Activated naive CD8-positive, alpha-beta T cell treated with anti-CD3 and anti-CD28 coated beads, Interleukin-2, amount 10 ng/mL, durations not matched to agents 7 days and 5 days (primary cell): ENCODE results near the gene ANKRD10. TPM values are rescaled to one million over a fixed set of nuclear protein-coding genes. Genes with fewer than 3 reads are reported as not detected.
"Not testable (repeated sequence)": the region's sequence is repeated elsewhere in the genome, so short reads cannot be mapped to it uniquely, and the experiment has no call there.

ENCODE experiments used
- ATAC-seq: fragments of 150-1000 bp; cut with Tn5 transposase; one replicate; pipeline ENCODE4 v1.10.0; 2021; ENCODE audit warnings: low read depth, moderate library complexity
- POLR2A ChIA-PET: fragments of 350-600 bp; sonication (Branson Sonifier 250); formaldehyde crosslinking; loops from one replicate; lab custom pipeline; 2021; ENCODE audit warnings: antibody characterized with exemption; lab: Charles Lee
- DNase-seq: peaks from one replicate; pipeline ENCODE4 v3.0.0; 2021
- H3K27ac Mint-ChIP-seq: one replicate; pipeline ENCODE4 v1.8.0; 2022; ENCODE audit warnings: mild to moderate bottlenecking, mixed read lengths
- H3K27me3 Mint-ChIP-seq: one replicate; pipeline ENCODE4 v1.8.0; 2022; ENCODE audit warnings: mild to moderate bottlenecking, moderate library complexity, mixed read lengths
- H3K36me3 Mint-ChIP-seq: one replicate; pipeline ENCODE4 v1.8.0; 2021; ENCODE audit warnings: mild to moderate bottlenecking, mixed read lengths
- H3K4me1 Mint-ChIP-seq: one replicate; pipeline ENCODE4 v1.8.0; 2021; ENCODE audit warnings: mixed read lengths
- H3K4me3 Mint-ChIP-seq: one replicate; pipeline ENCODE4 v1.8.0; 2022; ENCODE audit warnings: mild to moderate bottlenecking, moderate library complexity, mixed read lengths
- H3K9me3 Mint-ChIP-seq: one replicate; pipeline ENCODE4 v1.8.0; 2021; ENCODE audit warnings: mixed read lengths
- total RNA-seq, 2 experiments: library from RNA; stranded (reverse); gene quantifications; one replicate each; pipeline ENCODE4 v1.2.3, GENCODE V29; 2021

The ANKRD10 gene
- total RNA-seq, 2 experiments from 2014 or later = 117 to 119 TPM

- no peaks in the 10 kb centered on the region for H3K36me3 Mint-ChIP-seq
- no peak for ATAC-seq
- H3K27me3 Mint-ChIP-seq = no peaks in the 10 kb centered on the region
- H3K27ac Mint-ChIP-seq = no peak overlapping the region
- no peak for DNase-seq
- H3K4me1 Mint-ChIP-seq = no peaks in the 10 kb centered on the region
- H3K4me3 Mint-ChIP-seq = no peak overlapping the region
- no peaks in the 10 kb centered on the region for H3K9me3 Mint-ChIP-seq
- POLR2A ChIA-PET = no interaction called here
These were observed 38.5 kb upstream of the ANKRD10 start for GRCh38 chr13:110953416-110953815.

DNA sequence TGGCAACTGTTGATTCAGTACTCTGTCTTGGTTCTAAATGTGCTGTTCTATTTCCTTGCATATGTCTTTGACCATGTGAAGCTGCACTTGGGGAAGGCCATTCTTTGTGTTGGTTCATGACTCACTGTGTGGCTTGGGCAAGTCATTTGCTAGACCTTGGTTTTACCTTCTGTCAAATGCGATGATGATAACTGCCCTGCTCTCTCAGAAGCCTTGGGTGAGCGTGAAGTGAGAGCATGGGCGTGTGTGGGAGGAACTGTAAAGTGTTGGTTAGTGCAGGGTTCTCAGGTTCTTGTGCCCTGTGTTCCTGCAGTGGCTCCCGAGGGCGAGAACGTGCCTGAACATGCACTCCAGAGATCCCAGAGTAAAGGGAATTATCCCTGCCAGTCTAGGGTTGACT lies 37.3 kb upstream of the ANKRD10 start:
- DNase-seq, H3K4me3 Mint-ChIP-seq, H3K9me3 Mint-ChIP-seq, H3K4me1 Mint-ChIP-seq, H3K27me3 Mint-ChIP-seq, ATAC-seq, POLR2A ChIA-PET, H3K36me3 Mint-ChIP-seq, H3K27ac Mint-ChIP-seq: not testable (repeated sequence)

- Mint-ChIP-seq H3K9me3 (no peaks in the 10 kb centered on the region), H3K27ac (no peak overlapping the region), H3K36me3 (no peaks in the 10 kb centered on the region), H3K4me1 (no peaks in the 10 kb centered on the region), H3K27me3 (no peaks in the 10 kb centered on the region), H3K4me3 (no peak overlapping the region)
- ATAC-seq (no peak), DNase-seq (no peak)
- POLR2A ChIA-PET = no interaction called here
These were observed 36.1 kb upstream of the ANKRD10 start for GRCh38 chr13:110950819-110951570.

GRCh38 chr13:110950356-110950755 lies 35.5 kb upstream of the ANKRD10 start:
- H3K4me1 Mint-ChIP-seq = no peaks in the 10 kb centered on the region
- no peak overlapping the region for H3K4me3 Mint-ChIP-seq
- H3K27me3 Mint-ChIP-seq = no peaks in the 10 kb centered on the region
- H3K9me3 Mint-ChIP-seq = no peaks in the 10 kb centered on the region
- DNase-seq (no peak), ATAC-seq (no peak)
- H3K27ac Mint-ChIP-seq = no peak overlapping the region
- no peaks in the 10 kb centered on the region for H3K36me3 Mint-ChIP-seq
- POLR2A ChIA-PET = no interaction called here

DNA sequence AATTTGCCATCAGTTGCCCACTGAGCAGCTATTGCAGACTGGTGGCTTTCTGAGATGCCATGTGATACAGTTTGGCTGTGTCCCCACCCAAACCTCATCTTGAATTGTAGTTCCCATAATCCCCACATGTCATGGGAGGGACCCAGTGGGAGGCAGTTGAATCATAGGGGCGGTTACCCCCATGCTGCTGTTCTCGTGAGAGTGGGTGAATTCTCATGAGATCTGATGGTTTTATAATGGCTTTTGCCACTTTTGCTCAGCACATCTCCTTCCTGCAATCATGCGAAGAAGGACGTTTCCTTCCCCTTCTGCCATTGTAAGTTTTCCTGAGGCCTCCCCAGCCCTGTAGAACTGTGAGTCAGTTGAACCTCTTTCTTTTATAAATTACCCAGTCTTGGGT lies 34.8 kb upstream of the ANKRD10 start:
- DNase-seq (no peak), ATAC-seq (no peak)
- Mint-ChIP-seq H3K27ac (no peak overlapping the region), H3K27me3 (no peaks in the 10 kb centered on the region), H3K4me3 (no peak overlapping the region), H3K4me1 (peaks cover 2% of the 10 kb centered on the region), H3K9me3 (no peaks in the 10 kb centered on the region), H3K36me3 (no peaks in the 10 kb centered on the region)
- POLR2A ChIA-PET = no interaction called here

GRCh38 chr13:110949116-110949515 lies 34.2 kb upstream of the ANKRD10 start:
- Mint-ChIP-seq H3K36me3 (no peaks in the 10 kb centered on the region), H3K4me3 (no peak overlapping the region), H3K27ac (no peak overlapping the region), H3K9me3 (no peaks in the 10 kb centered on the region), H3K27me3 (no peaks in the 10 kb centered on the region), H3K4me1 (peaks cover 2% of the 10 kb centered on the region)
- ATAC-seq = no peak
- POLR2A ChIA-PET = no interaction called here
- DNase-seq = no peak

DNA sequence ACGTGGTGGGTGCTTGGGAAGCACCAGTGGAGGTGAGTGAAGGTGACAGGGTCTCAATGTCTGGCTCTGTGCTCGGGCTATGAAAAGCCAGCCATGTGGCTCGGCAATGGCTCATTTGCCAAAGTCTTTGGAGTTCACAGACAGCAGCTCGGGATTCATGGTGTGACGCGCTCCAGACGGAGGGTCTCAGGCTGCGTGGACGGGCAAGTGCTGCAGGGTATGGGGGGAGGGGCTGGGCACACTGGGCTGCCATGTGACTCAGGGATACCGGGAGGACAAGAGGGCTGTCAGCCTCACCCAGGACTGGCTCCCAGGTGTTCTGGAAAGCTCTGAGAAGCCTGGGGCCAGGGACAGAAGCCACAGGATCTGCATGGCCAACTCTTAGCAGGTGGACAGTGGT lies 32.5 kb upstream of the ANKRD10 start:
- DNase-seq, ATAC-seq, H3K4me1 Mint-ChIP-seq, POLR2A ChIA-PET, H3K27me3 Mint-ChIP-seq, H3K4me3 Mint-ChIP-seq, H3K36me3 Mint-ChIP-seq, H3K27ac Mint-ChIP-seq, H3K9me3 Mint-ChIP-seq: not testable (repeated sequence)

DNA sequence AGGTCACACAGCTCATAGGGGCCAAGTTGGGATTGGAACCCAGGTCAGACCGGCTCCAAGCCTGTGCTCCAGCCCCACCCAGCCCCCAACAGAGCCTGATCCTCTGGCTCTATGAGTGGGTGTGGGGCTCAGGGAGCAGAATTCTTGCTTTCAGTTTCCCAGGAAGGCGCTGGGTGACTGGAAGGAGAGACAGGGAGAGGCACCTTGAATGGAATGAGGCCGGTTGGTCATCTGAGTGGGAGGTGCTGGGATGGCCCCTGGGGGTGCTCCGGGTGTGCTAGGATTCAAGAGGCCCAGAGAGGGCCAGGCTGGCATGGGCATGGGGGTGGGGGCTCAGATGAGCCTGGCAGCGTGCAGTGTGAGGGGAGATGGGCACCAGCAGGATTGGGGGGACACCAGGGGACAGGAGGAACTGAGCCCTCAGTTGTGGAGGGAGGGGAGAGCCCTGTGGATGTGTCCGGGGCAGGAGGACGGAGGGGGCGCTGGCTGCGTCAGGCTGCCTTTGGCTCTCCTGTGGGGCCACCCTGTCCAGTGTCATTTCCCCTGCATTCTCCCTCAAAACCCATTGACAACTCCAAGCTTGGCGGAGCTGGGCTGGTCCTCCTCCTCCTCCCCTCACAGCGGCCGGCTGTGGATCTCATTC lies 31.2 kb upstream of the ANKRD10 start:
- no peak overlapping the region for H3K4me3 Mint-ChIP-seq
- no peak for ATAC-seq

DNA sequence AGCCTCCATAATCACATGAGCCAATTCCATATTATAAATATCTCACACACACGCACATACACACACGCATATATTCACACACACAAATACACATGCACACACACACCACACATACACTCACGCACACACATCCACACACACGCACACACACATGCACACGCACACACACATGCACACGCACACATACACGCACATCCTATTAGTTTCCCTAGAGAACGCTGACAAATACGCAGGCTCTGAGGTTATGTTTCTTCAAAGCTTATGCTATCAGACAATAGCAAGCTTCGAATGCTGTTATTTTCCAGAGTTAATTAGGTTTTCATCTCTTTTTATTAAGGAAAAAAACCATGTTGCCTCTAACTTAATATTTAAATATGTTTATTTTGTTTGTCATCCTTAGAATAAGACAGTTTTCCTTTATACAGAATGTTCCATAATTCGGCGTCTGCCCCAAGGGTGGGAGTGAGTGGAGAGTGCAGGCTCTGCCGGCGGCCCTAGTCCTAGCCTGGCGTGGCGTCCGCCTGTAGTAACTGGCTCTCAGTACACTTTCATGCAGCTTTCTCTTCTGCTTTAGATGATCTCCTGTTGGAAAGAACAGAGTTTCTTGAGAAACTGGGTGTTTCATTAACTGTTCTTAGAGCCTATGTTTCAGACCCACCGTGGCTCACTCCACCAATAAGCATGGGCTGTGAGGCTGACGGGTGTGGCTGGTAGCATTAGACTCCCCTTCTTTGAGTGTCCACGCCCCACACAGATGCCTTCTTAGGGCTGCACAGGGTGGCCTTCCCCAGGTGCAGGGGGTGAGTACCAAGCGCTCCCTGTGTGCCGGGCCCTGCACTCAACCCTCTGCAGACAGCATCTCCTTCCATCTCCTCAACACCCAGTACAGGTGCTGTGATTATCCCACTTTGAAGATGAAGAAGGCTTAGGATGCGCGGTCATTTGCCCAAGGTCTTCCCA lies 30.4 kb upstream of the ANKRD10 start:
- ATAC-seq (no peak), DNase-seq (no peak)
- Mint-ChIP-seq H3K4me1 (peaks cover 5% of the 10 kb centered on the region), H3K27ac (no peak overlapping the region), H3K27me3 (no peaks in the 10 kb centered on the region), H3K36me3 (no peaks in the 10 kb centered on the region), H3K4me3 (no peak overlapping the region), H3K9me3 (no peaks in the 10 kb centered on the region)
- POLR2A ChIA-PET = no interaction called here

More for the DNA sequence above, 31.2 kb upstream of the ANKRD10 start:
- DNase-seq = no peak
- Mint-ChIP-seq H3K9me3 (no peaks in the 10 kb centered on the region), H3K36me3 (no peaks in the 10 kb centered on the region), H3K27me3 (no peaks in the 10 kb centered on the region), H3K27ac (no peak overlapping the region), H3K4me1 (peaks cover 5% of the 10 kb centered on the region)
- POLR2A ChIA-PET = no interaction called here

- H3K9me3 Mint-ChIP-seq = no peaks in the 10 kb centered on the region
- no peaks in the 10 kb centered on the region for H3K36me3 Mint-ChIP-seq
- H3K27ac Mint-ChIP-seq = no peak overlapping the region
- DNase-seq = no peak
- no peak overlapping the region for H3K4me3 Mint-ChIP-seq
- ATAC-seq = no peak
- H3K27me3 Mint-ChIP-seq = no peaks in the 10 kb centered on the region
- H3K4me1 Mint-ChIP-seq = peaks cover 5% of the 10 kb centered on the region
- POLR2A ChIA-PET = no interaction called here
These were observed 29.5 kb upstream of the ANKRD10 start for GRCh38 chr13:110944121-110944967.

DNA sequence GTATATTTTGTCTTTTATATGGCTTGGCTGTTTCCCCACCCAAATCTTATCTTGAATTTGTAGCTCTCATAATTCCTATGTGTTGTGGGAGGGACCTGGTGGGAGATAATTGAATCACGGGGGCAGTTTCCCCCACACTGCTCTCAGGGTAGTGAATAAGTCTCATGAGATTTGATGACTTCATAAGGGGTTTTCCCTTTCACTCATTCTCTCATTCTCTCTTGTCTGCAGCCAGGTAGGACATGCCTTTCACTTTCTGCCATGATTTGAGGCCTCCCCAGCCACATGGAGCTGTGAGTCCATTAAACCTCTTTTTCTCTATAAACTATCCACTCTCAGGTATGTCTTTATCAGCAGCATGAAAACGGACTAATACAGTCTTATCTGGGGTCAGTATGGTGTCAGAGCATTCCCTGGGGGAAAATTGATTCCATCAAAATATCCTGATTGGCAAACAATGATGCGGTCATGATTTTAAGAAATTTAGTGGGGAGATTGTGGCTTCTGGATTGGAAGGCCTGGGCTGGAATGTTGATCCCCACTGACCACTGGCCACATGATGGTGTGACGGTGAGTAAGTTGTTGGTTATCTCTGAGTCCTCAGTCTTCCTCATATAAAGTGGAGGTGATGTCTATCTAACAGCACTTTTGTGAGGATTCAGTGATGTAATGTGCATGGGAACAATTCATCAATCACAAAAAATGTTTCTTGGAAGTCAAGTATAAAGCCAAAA lies 27.5 kb upstream of the ANKRD10 start:
- Mint-ChIP-seq H3K27me3 (peaks cover 3% of the 10 kb centered on the region), H3K4me1 (peaks cover 5% of the 10 kb centered on the region), H3K9me3 (peaks cover under 1% of the 10 kb centered on the region), H3K4me3 (no peak overlapping the region), H3K27ac (no peak overlapping the region), H3K36me3 (no peaks in the 10 kb centered on the region)
- ATAC-seq (no peak), DNase-seq (no peak)
- POLR2A ChIA-PET = no interaction called here

DNA sequence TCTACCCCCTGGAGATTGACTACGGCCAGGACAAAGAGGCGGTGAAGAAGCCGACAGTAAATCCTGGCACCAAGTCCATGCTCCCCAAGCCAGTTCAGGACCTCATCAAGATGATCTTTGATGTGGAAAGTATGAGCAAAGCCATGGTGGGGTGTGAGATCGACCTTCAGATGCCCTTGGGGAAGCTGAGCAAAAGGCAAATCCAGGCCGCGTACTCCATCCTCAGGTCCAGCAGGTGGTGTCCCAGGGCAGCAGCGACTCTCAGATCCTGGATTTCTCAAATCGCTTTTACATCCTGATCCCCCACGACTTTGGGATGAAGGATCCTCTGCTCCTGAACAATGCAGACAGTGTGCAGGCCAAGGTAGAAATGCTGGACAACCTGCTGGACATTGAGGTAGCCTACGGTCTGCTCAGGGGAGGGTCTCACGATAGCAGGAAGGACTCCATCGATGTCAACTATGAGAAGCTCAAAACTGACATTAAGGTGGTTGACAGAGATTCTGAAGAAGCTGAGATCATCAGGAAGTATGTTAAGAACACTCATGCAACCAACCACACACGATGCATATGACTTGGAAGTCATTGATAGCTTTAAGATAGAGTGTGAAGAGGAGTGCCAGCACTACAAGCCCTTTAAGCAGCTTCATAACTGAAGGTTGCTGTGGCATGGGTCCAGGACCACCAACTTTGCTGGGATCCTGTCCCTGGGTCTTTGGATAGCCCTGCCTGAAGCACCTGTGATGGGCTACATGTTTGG lies 24.0 kb upstream of the ANKRD10 start:
- ATAC-seq = no peak
- H3K27me3 Mint-ChIP-seq = peaks cover 3% of the 10 kb centered on the region
- no peak overlapping the region for H3K4me3 Mint-ChIP-seq

More for the DNA sequence above, 24.0 kb upstream of the ANKRD10 start:
- peaks cover 1% of the 10 kb centered on the region for H3K36me3 Mint-ChIP-seq
- H3K27ac Mint-ChIP-seq = no peak overlapping the region
- H3K4me1 Mint-ChIP-seq = peaks cover 3% of the 10 kb centered on the region
- H3K9me3 Mint-ChIP-seq = peaks cover 22% of the 10 kb centered on the region
- POLR2A ChIA-PET = no interaction called here
- no peak for DNase-seq
